ENCODE data around the gene PDIA5.

DNA sequence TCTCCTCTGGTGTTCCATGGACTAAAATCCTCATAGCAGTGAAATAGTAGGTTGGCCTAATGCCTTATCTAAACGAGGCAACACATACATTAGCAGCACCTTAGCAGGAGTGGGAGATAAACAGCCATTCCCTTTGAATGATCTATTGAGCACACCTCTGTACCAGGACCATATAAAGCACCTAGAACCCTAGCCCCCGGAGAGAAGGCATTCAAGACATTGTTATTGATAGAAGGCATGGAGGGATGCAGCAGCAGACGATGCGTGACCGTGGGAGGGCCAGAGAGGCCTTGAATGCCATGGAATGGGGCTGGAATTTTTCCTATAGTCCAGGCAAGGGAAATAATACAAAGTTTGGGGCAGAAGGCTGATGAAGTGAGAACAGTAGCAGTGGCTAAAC lies 32.7 kb upstream of the PDIA5 start:
- no peak for TF ChIP-seq CTCF (IDR thresholded peaks at IDR 0.05)
- no peak for TF ChIP-seq POLR2A (IDR thresholded peaks at IDR 0.05)
